GM21529 (cell line): ENCODE results near the gene ACD.
"Not testable (repeated sequence)": the region's sequence is repeated elsewhere in the genome, so short reads cannot be mapped to it uniquely, and the experiment has no call there.

Experiments
- ATAC-seq: cut with Tn5 transposase; IDR thresholded peaks from one replicate; pipeline ENCODE4 v1.9.1; 2021; ENCODE audit not compliant: unreplicated experiment

The ACD gene

DNA sequence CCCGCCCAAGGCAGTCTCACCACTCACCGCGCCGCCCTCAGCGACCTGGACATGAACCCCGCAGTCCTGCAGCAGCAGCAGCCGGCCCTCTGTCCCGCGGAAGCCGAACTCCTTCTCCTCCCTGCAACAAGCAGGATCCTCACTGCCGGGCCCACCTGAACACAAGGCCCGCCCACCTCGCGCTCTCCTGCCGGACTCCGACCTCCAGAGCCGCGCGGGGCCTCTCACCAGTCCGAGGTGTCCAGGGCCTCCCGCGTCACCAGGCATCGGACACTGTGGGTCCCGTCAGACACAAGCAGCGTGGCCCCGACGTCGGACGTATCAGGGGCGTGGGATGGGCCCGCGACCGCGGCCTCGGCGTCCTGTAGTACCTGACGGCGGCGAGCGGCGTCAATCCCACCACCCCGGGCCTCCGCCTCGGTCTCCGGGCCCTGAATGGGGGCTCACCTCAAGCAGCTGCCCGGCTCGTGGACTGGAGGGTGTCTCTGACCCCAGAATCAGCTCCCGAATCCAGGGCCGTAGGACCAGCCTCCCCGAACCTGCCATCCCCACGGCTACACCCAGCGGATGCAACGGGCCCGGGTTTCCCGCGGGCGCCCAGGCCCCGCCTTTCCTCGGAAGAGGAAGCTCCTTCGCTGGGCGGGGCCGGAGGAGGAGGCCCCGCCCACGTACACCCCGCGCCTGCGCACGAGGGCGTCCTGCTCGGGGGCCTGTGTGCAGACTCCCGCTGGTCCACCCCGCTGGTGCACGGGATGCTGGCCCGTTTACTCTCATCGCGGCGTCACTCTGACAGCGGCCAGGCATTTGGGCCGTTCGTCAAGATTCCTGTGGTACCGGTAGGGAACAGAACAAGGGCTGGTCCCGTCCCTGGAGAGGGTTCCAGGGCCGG, at the start of gene ACD:
ACD (minus strand) TSS at position 586 of the 889 bp plus-strand sequence; CDS start at position 546, 40 bp downstream.
- ATAC-seq = peak; percentile 43

DNA sequence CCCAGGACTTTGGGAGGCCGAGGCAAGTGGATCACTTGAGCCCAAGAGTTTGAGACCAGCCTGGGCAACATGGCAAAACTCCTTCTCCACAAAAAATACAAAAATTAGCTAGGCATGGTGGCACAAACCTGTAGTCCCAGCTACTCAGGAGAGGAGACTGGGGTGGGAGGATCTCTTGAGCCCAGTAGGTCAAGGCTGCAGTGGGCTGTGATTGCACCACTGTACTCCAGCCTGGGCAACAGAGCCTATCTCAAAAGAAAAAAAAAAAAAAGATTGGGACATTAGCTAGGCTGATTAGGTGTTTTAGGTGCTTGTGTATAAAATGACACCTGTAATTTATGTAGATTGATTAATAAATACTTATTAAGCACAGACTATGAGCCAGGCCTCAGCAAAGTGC, 49.0 kb upstream of the ACD start:
- no peak for ATAC-seq

- no peak for ATAC-seq
Observed at GRCh38 chr16:67708368-67708771, 48.3 kb upstream of the ACD start.

GRCh38 chr16:67707790-67708189, 47.7 kb upstream of the ACD start:
- ATAC-seq = no peak

DNA sequence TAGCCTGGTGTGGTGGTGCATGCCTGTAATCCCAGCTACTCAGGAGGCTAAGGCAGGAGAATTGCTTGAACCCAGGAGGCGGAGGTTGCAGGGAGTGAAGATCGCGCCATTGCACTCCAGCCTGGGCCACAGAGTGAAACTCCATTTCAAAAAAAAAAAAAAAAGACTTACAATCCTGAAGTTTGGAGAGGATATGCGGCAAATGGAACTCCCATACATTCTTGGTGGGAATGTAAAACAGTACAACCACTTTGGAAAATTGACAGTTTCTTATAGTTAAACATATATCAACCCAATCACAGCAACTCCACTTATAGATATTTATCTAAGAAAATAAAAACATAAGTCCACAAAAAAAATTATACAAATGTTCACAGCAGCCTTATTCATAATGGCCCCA, 47.1 kb upstream of the ACD start:
- ATAC-seq = no peak

DNA sequence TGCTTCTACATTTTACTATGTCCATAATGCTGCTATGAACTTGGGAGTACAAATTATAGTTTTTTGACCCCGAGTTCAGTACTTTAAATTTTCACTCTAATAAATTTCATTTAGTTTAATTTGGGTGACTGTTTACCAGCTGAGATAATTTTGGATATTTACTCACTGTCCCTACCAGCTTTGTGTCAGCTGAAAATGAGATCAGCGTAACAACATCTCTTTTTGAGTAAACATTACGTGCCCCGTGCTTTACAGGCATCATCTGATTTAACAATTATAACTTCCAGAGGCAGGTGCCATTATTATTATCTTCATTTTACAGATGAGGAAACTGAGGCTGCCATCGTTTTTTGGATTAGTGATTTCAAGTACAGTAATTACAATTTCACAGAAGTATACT, 44.0 kb upstream of the ACD start:
- ATAC-seq = no peak

DNA sequence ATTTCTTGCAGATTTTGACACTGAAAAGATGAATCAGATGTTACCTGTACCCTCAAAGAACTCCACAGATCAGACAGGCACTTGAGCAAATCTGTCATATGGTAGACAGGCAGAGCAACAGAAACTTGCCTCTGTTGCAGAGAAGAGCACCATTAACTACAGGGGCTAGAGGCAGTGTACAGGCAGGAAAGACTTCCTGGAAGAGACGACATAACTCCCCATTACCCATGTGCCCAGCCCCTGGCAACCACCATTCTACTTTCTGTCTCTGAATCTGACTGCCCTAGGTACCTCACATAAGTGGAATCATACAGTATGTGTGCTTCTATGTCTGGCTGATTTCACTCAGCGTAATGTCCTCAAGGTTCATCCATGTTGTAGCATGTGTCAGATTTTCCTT, 43.6 kb upstream of the ACD start:
- ATAC-seq = no peak

DNA sequence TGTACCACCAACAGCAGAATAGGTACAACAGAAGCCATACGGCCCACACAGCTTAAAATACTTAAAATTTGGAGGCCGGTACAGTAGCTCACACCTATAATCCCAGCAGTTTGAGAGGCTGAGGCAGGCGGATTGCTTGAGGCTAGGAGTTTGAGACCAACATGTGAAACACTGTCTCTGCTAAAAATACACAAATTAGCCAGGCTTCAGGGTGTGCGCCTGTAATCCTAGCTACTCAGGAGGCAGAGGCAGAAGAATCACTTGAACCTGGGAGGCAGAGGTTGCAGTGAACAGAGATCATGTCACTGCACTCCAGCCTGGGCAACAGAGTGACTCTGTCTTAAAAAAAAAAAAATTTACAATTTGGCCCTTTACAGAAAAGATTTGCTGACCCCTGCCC, 42.1 kb upstream of the ACD start:
- no peak for ATAC-seq

GRCh38 chr16:67701420-67701819, 41.4 kb upstream of the ACD start:
- no peak for ATAC-seq

- no peak for ATAC-seq
Observed at GRCh38 chr16:67699265-67699664, 39.2 kb upstream of the ACD start.

DNA sequence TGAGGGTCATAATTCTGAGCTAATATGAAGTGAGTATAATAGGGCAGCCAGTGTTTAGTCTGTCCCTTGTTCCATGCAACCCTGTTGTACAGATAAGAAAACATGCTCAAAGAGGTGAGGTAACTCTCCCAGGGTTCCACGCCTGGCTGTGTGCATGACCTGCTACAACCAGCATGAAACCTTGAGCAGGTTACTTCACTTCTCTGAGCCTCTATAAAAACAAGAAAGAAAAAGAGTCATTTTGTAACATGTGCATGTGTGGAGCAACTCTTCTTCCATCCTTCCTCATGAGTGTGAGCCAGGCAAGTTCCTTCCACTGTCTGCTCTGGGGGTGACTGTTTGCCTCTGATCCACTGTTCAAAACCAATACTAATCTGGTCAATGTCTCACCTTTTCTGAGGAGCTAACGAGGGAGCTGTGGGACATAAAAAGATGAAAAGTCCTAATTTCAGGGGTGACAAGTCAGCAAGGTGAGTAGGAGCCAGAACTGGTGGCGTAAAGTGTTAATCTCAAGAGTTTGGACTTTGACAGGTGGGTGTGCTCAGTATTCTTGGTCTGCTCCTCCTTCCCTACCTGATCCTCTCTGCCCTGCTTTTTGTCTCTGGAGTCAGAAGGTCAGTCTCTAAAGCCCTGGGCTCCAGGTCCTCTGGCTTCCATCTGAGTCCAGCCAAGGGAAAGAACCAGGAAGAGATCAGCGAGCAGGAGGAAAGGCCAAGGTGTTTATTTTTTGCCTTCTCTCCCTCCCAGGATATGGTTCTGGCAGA, 37.5 kb upstream of the ACD start:
- ATAC-seq = no peak

DNA sequence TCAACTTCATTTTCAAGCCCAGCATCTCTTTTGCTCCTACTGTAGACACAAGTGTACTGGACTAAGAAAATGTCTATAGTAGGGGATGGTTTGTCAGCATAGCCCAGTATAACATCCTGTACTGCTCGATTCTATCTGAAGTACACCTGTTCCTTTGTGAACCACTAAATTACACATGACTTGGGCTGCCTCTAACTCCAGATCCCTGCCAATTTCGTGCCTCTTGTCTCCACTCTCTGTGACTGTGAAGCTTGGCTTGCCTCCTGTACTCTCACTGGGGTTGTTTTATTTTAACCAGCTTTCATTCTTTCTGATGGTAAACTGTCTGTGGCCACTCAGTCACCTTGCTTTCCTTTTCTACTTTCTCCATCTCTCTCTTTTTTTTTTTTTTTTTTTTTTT, 34.6 kb upstream of the ACD start:
- ATAC-seq = no peak

GRCh38 chr16:67693517-67694285, 33.6 kb upstream of the ACD start:
- not testable (repeated sequence) for ATAC-seq

DNA sequence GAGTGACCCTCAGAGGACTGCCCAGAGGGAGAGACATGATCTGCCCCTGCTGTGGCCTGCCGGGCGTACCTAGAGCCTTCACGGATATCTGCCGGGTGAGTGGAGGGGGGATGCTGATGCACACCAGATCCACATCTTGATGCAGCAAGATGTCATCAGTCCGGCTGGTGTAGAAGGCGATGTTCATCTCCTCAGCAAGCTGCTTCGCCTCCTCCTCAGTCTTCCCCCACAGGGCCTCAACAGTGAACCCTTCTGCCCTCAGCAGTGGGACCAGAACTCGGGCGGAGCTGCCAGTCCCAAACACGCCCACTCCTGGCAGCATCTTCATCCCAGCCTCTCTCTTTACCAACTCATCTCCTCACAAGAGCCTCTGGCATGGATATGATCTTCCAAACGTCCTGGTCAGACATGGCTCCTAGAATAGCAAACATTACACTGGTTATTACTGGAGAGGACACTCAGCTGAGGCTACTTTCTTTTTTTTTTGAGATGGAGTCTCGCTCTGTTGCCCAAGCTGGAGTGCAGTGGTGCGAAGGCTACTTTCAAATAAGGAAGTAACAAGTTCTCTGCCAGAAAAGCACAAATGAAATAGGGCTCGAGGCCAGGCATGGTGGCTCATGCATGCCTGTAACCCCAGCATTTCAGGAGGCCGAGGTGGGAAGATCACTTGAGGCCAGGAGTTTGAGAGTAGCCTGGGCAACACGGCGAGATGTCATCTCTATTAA, 25.5 kb upstream of the ACD start:
- no peak for ATAC-seq

DNA sequence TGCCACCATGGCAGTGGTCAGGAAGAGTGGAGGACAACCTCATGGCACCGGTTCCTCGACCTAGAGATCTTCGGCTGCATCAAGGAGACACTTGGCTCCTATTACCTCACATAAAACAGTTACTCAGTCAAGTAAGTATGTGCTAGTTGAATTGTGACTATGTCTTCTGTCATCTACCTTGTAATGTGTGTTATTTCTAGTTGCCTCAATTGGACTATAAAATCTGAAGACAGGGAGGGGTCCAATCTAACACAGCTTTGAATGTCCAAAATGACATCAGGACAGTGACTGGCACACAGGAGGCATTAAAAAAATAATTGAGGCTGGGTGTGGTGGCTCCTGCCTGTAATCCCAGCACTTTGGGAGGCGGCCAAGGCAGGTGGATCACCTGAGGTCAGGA, 23.7 kb upstream of the ACD start:
- no peak for ATAC-seq

GRCh38 chr16:67679935-67680897, 20.2 kb upstream of the ACD start:
- ATAC-seq = no peak

DNA sequence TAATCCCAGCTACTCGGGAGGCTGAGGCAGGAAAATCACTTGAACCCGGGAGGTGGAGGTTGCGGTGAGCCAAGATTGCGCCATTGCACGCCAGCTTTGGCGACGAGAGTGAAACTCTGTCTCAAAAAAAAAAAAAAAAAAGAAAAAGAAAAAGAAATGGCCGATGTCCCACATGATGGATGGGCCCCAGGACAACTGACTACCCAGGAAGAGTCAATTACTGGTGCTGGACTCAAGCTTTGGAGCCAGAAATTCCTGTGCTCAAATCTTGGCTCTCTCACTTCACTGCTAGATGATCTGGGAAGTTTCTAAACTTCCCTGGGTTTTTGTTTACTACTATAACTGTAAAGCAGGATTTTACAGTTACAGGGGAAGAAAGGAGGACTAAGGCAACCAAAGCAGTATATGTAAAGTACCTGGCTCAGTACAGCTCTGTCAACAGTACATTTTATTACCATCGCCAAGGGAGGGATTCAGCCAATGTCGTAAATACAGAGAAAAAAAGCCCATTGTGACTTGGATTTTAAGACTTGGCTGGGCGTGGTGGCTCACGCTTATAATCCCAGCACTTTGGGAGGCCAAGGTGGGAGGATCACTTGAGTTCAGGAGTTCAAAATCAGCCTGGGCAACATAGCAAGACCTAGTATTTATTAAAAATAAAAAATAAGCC, 18.4 kb upstream of the ACD start:
- ATAC-seq = no peak

- no peak for ATAC-seq
Observed at GRCh38 chr16:67677712-67678111, 17.7 kb upstream of the ACD start.

DNA sequence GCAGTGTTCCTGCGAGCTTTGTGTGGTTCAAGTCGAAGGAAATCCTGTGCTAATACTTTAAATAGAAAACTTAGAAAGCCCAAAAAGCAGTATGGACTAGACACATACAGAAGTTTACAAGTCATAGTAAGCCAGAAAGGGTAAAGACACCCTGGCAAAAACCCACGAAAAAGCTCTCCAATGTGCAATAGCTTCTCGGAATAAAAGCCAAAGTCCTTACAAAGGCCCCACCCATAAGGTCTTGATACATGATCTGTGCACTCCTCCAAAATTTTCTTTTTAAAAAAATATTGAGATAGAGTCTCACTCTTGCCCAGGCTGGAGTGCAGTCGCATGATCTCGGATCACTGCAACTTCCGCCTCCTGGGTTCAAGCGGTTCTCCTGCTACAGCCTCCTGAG, 16.9 kb upstream of the ACD start:
- ATAC-seq = no peak
